ENCODE data around the gene KSR1. TPM values are rescaled to one million over a fixed set of nuclear protein-coding genes. Genes with fewer than 3 reads are reported as not detected.
"Not testable (repeated sequence)": the region's sequence is repeated elsewhere in the genome, so short reads cannot be mapped to it uniquely, and the experiment has no call there.

The KSR1 gene
- total RNA-seq, 1 experiment from 2014 or later: 41.7 TPM

DNA sequence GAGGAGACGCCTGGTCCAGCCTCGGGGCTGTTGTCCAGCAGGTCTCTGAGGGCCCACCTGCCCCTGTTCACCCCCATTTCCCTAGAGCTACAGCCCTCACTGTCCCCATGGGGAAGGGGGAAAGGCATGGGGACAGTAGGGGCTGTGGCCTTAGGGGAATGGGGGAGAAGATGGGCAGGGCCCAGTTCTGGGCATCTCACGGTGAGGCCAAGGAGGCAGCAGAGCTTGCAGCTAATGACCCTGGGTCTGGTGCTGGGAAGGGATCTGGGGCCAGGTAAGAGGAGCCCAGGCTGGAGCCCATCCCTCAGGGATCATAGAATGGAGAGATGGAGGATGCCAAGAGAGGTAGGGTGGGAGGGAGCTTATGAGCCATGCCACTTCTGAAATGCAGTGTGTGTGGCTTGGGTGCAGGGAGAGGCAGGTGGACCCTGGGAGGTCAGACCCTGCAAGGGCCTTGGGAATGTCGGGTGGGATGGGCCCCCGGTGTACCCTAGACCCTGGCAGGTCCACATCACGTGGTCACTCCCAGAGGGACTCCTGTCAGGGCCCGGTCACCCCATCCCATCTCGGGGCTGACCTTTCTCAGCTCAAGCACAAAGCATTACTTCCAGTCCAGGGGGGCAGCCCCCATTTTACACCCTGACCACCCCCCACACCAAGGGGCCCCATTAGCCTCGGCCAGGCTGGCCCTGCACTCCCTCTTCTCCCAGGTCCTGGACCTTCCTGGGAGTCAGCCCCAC, 35.9 kb upstream of the KSR1 start:
- H3K9me3 ChIP-seq (ENCODE audit: low read depth, low read length, poor library complexity, severe bottlenecking): no peaks in the 10 kb centered on the region
- CTCF ChIA-PET: no interaction called here
- DNase-seq (ENCODE audit: low spot score): no peak
- POLR2A ChIA-PET (ENCODE audit: low non-redundant PET): interaction anchor here (0.6 kb wide), 1 partner anchor 77 kb away, joined by 3 read pairs; no protein-coding TSS in a partner anchor
- H3K36me3 ChIP-seq (ENCODE audit: insufficient read depth, low read length, poor library complexity, severe bottlenecking): no peaks in the 10 kb centered on the region
- no peaks in the 10 kb centered on the region for H3K27me3 ChIP-seq (replicated peaks; ENCODE audit: insufficient read depth, low read depth, low read length, poor library complexity)
- BruUV-seq (replicated peaks): no TSS peak
- TF ChIP-seq CTCF (conservative IDR thresholded peaks at IDR 0.05; ENCODE audit: low read depth, low read length) (no peak), EZH2 (IDR thresholded peaks at IDR 0.05; ENCODE audit: borderline replicate concordance, low read depth, low read length, poor library complexity, severe bottlenecking) (no peak)
- H3K4me3 ChIP-seq (ENCODE audit: low read depth, low read length, poor library complexity, severe bottlenecking): no peak overlapping the region
- H3K27ac ChIP-seq (ENCODE audit: low read depth, low read length, poor library complexity, severe bottlenecking): no peak overlapping the region
- intact Hi-C loops (cut with micrococcal nuclease; ENCODE audit: unreplicated experiment): no loop called here
- H3K4me1 ChIP-seq (ENCODE audit: insufficient read depth, low read length, poor library complexity, severe bottlenecking): no peaks in the 10 kb centered on the region

DNA sequence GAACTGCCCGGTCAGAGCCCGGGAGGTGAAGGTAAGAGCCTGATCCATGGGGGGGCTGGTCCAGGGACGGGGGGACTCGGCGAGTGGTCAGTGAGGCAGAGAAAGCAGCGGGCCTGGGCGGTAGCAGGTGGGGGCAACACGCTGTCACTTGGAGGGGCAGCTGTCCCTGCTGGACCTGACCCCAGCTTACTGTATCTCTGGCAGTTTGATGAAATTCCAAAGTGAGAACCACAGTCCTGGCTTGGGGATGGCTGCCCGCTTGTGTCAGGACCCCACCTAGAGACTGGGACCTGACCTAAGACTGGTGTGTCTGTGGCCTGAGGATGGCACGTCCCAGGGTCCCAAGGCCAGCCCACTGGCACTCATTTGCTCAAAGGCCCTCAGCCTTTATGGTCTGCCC, 35.1 kb upstream of the KSR1 start:
- Histone ChIP-seq H3K4me3 (ENCODE audit: low read depth, low read length, poor library complexity, severe bottlenecking) (no peak overlapping the region), H3K27ac (ENCODE audit: low read depth, low read length, poor library complexity, severe bottlenecking) (no peak overlapping the region), H3K4me1 (ENCODE audit: insufficient read depth, low read length, poor library complexity, severe bottlenecking) (no peaks in the 10 kb centered on the region), H3K27me3 (replicated peaks; ENCODE audit: insufficient read depth, low read depth, low read length, poor library complexity) (no peaks in the 10 kb centered on the region), H3K36me3 (ENCODE audit: insufficient read depth, low read length, poor library complexity, severe bottlenecking) (no peaks in the 10 kb centered on the region), H3K9me3 (ENCODE audit: low read depth, low read length, poor library complexity, severe bottlenecking) (no peaks in the 10 kb centered on the region)
- no peak for DNase-seq (ENCODE audit: low spot score)
- intact Hi-C loops (cut with micrococcal nuclease; ENCODE audit: unreplicated experiment): no loop called here
- ChIA-PET POLR2A (ENCODE audit: low non-redundant PET) (no interaction called here), CTCF (no interaction called here)
- BruUV-seq (replicated peaks): no TSS peak
- TF ChIP-seq CTCF (conservative IDR thresholded peaks at IDR 0.05; ENCODE audit: low read depth, low read length) (no peak), EZH2 (IDR thresholded peaks at IDR 0.05; ENCODE audit: borderline replicate concordance, low read depth, low read length, poor library complexity, severe bottlenecking) (no peak)

DNA sequence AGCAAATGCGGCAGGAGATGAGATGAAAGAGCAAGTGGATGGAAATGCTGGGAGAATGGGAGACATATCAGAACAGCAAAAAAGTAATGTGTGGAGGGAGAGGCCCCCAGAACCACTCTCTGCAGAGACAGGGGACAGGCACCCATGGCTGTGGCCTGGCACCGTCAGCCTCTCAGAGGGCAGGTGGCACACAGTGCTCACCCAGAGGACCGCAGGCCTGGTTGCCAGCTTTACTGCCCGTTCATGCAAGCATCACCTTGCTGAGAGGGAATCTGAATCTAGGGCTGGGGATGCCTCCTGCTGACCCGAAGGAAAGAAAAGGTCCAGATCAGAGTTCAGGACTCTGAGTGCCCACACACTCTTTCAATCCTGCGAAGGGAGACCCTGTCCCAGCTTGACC, 34.6 kb upstream of the KSR1 start:
- H3K27ac ChIP-seq (ENCODE audit: low read depth, low read length, poor library complexity, severe bottlenecking); CTCF ChIA-PET; POLR2A ChIA-PET (ENCODE audit: low non-redundant PET); H3K27me3 ChIP-seq (replicated peaks; ENCODE audit: insufficient read depth, low read depth, low read length, poor library complexity); intact Hi-C loops (cut with micrococcal nuclease; ENCODE audit: unreplicated experiment); BruUV-seq (replicated peaks); DNase-seq (ENCODE audit: low spot score); H3K9me3 ChIP-seq (ENCODE audit: low read depth, low read length, poor library complexity, severe bottlenecking); H3K4me3 ChIP-seq (ENCODE audit: low read depth, low read length, poor library complexity, severe bottlenecking); H3K4me1 ChIP-seq (ENCODE audit: insufficient read depth, low read length, poor library complexity, severe bottlenecking); H3K36me3 ChIP-seq (ENCODE audit: insufficient read depth, low read length, poor library complexity, severe bottlenecking): not testable (repeated sequence)

DNA sequence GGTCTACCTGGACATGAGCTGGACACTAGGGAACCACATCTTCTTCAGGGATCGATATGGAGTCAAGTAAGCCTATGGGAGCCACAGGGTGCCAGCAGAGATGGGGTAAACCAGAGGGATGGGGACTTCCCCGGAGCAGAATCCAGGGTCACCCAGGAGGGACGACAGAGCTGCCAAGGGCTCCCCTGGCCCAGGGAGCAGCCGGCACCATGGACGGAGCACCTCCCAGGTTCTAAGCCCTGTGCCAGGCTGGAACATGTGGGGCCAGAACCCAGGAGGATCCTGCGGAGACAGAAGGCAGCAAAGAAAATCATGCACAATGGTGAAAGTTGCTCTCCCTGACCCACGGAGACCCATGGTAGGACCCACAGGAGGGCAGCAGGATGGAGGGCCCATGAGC, 33.6 kb upstream of the KSR1 start:
- Histone ChIP-seq H3K36me3 (ENCODE audit: insufficient read depth, low read length, poor library complexity, severe bottlenecking) (no peaks in the 10 kb centered on the region), H3K27ac (ENCODE audit: low read depth, low read length, poor library complexity, severe bottlenecking) (no peak overlapping the region), H3K9me3 (ENCODE audit: low read depth, low read length, poor library complexity, severe bottlenecking) (no peaks in the 10 kb centered on the region), H3K4me1 (ENCODE audit: insufficient read depth, low read length, poor library complexity, severe bottlenecking) (no peaks in the 10 kb centered on the region), H3K27me3 (replicated peaks; ENCODE audit: insufficient read depth, low read depth, low read length, poor library complexity) (no peaks in the 10 kb centered on the region), H3K4me3 (ENCODE audit: low read depth, low read length, poor library complexity, severe bottlenecking) (no peak overlapping the region)
- TF ChIP-seq CTCF (conservative IDR thresholded peaks at IDR 0.05; ENCODE audit: low read depth, low read length) (no peak), EZH2 (IDR thresholded peaks at IDR 0.05; ENCODE audit: borderline replicate concordance, low read depth, low read length, poor library complexity, severe bottlenecking) (no peak)
- intact Hi-C loops (cut with micrococcal nuclease; ENCODE audit: unreplicated experiment): no loop called here
- POLR2A ChIA-PET (ENCODE audit: low non-redundant PET): no interaction called here
- no TSS peak for BruUV-seq (replicated peaks)
- no peak for DNase-seq (ENCODE audit: low spot score)
- CTCF ChIA-PET: no interaction called here
